Fibroblast of peridontal ligament (primary cell): ENCODE data around the gene PDGFC.
A peak's percentile ranks its signal among the peaks of the same experiment; 100 is the strongest.

Source experiments
- DNase-seq: peaks from one replicate; pipeline ENCODE4 v3.0.0-alpha.2; 2010; ENCODE audit errors: extremely low read depth

Gene PDGFC

GRCh38 chr4:156749426-156750403 is 221.9 kb downstream of the PDGFC start:
- peak; percentile 43 for DNase-seq

GRCh38 chr4:156746111-156746510 is 225.5 kb downstream of the PDGFC start:
- no peak for DNase-seq

GRCh38 chr4:156738766-156739165 is 232.8 kb downstream of the PDGFC start:
- no peak for DNase-seq

- peak; percentile 26 for DNase-seq
Observed at GRCh38 chr4:156734965-156735895, 236.4 kb downstream of the PDGFC start.

- DNase-seq, result no peak
Observed at GRCh38 chr4:156733582-156733981, 238.0 kb downstream of the PDGFC start.

GRCh38 chr4:156732634-156733033 is 239.0 kb downstream of the PDGFC start:
- peak; percentile 28 for DNase-seq

- DNase-seq, result no peak
Observed at GRCh38 chr4:156729416-156729815, 242.2 kb downstream of the PDGFC start.

GRCh38 chr4:156725257-156725656 is 246.3 kb downstream of the PDGFC start:
- DNase-seq, result no peak

- DNase-seq, result no peak
Observed at GRCh38 chr4:156723951-156724668, 247.5 kb downstream of the PDGFC start.

- no peak for DNase-seq
Observed at GRCh38 chr4:156718226-156718625, 253.4 kb downstream of the PDGFC start.

- DNase-seq, result no peak
Observed at GRCh38 chr4:156711193-156711590, 260.4 kb downstream of the PDGFC start.
